Muscle of leg (tissue), 11 donors: ENCODE results near the gene HCST. TPM values are rescaled to one million over a fixed set of nuclear protein-coding genes. Genes with fewer than 3 reads are reported as not detected.

ENCODE experiments used
- DNase-seq: peaks from one replicate; pipeline ENCODE4 v3.0.0; 2013
- H3K27ac ChIP-seq: one replicate; pipeline ENCODE4 v1.5.1; 2013; ENCODE audit warnings: mild to moderate bottlenecking, low read length, control low read depth
- H3K27me3 ChIP-seq: one replicate; pipeline ENCODE4 v1.6.1; 2013; ENCODE audit warnings: low read length; ENCODE audit not compliant: control insufficient read depth, insufficient read depth
- H3K36me3 ChIP-seq: one replicate; pipeline ENCODE4 v1.6.1; 2013; ENCODE audit warnings: low read length; ENCODE audit not compliant: control insufficient read depth, insufficient read depth
- H3K4me1 ChIP-seq: one replicate; pipeline ENCODE4 v1.6.1; 2013; ENCODE audit warnings: low read length; ENCODE audit not compliant: control insufficient read depth, insufficient read depth
- H3K4me3 ChIP-seq: one replicate; pipeline ENCODE4 v1.5.1; 2013; ENCODE audit warnings: low read length, control low read depth
- H3K9me3 ChIP-seq: replicated peaks from 2 replicates; pipeline ENCODE4 v1.6.1; 2013; ENCODE audit warnings: low read depth, low read length; ENCODE audit not compliant: control insufficient read depth
- WGBS: methylation state at CpG from one replicate; pipeline ENCODE4 v1.1.5; 2013; ENCODE audit warnings: missing lambda C conversion rate; ENCODE audit not compliant: insufficient coverage; 5-methylcytosine and 5-hydroxymethylcytosine counted together
- polyA plus RNA-seq, 8 donors: library from polyadenylated mRNA; unstranded; fragments of 120-200 nt; gene quantifications; one replicate each; pipeline versions ENCODE4 v1.2.1 to v1.2.3, GENCODE V29; 2013; ENCODE audit warnings: inconsistent platforms in 1 of 8, low replicate concordance in 1 of 8; ENCODE audit not compliant: insufficient read length in 8 of 8, insufficient read depth in 1 of 8
- total RNA-seq: library from RNA; stranded (reverse); fragments of 120-200 nt; gene quantifications from one replicate; pipeline ENCODE4 v1.2.4, GENCODE V29; 2013

Gene HCST
- total and polyA plus RNA-seq, 9 donors = 3.5 to 7.8 (median 5.5) TPM

DNA sequence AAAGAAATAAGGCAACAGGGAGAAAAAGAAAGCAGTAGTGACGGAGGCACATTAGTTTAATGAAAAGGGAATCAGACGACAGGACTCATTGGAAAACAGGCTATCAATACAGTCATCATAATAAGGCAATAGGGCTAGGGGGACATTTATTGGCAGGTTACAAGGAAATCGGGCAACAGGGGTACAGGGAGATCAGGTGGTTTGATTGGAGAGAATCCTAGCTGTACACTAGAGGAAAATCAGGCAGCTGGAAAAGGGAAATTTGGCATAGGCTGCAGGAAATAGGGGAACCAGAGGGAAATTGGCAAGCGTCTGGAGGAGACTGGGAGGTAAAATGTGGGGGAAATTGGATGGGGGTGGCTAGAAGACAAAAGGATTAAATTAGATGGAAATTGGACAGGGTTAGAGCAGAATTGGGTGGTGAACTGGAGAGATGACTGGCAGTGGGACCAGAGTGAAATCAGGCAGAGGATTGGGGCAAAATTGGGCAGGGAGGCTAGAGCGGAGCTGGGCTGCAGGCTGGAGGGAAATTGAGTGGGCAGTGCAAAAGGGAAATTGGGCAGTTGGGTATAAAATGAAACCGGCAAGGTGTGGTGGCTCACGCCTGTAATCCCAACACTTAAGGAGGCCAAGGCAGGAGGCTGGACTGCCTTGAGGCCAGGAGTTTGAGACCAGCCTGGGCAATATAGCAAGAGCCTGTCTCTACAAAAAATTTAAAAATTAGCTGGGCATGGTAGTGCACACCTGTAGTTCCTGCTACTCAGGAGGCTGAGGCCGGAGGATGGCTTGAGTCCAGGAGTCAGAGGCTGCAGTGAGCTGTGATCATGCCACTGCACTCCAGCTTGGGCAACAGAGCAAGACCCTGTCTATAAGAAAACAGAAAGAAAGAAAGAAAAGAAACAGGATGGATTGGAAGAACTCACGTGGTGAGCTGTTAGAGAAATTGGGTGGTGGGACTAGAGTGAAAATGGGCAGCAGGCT is 41.3 kb downstream of the HCST start:
- Histone ChIP-seq H3K4me1 (no peaks in the 10 kb centered on the region), H3K9me3 (no peaks in the 10 kb centered on the region), H3K27me3 (no peaks in the 10 kb centered on the region), H3K36me3 (peaks cover 18% of the 10 kb centered on the region), H3K27ac (no peak overlapping the region), H3K4me3 (no peak overlapping the region)
- WGBS = 69% methylated on average over 7 of the region's 9 CpGs
- no peak for DNase-seq

DNA sequence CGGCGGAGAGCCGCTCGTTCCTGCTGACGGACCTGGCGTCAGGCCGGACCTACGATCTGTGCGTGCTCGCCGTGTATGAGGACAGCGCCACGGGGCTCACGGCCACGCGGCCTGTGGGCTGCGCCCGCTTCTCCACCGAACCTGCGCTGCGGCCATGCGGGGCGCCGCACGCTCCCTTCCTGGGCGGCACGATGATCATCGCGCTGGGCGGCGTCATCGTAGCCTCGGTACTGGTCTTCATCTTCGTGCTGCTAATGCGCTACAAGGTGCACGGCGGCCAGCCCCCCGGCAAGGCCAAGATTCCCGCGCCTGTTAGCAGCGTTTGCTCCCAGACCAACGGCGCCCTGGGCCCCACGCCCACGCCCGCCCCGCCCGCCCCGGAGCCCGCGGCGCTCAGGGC is 42.2 kb downstream of the HCST start:
- Histone ChIP-seq H3K4me3 (no peak overlapping the region), H3K4me1 (no peaks in the 10 kb centered on the region), H3K36me3 (peaks cover 15% of the 10 kb centered on the region), H3K27me3 (no peaks in the 10 kb centered on the region), H3K9me3 (no peaks in the 10 kb centered on the region), H3K27ac (no peak overlapping the region)
- WGBS = 55% methylated on average over 51 of the region's 52 CpGs
- no peak for DNase-seq

DNA sequence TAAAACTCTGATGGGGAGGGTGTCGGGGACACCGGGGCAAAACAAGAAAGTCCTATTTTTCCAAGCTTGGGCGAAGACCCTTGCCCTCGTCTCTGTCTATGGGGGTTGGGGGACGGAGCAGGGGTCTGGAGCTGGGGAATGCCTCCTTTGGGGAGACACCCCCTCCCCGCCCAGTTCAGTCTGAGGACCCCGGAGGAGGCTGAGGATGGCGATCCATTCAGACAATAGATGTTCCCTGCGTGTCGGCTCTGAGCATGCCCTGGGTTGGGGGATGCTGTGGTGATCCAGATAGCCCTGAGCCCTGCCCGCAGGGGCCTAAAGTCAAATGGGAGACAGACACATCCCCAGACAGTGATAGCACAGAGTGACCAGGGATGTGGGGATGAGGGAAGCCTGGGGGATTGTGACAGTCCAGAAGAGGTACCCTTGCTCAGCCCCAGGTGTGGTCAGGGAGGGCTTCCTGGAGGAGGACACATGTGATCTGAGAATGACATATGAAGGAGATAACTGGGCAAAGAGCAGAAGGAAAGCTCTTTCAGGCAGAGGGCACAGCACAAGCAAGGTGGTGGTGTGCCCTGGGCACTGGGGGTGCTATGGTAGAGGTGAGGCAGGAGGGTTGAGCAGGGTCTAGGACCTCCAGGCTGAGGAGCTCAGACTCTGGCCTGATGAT is 42.9 kb downstream of the HCST start:
- Histone ChIP-seq H3K4me3 (no peak overlapping the region), H3K9me3 (no peaks in the 10 kb centered on the region), H3K27ac (no peak overlapping the region), H3K36me3 (peaks cover 14% of the 10 kb centered on the region), H3K27me3 (no peaks in the 10 kb centered on the region), H3K4me1 (no peaks in the 10 kb centered on the region)
- DNase-seq = no peak
- WGBS = 83% methylated on average over 11 of the region's 11 CpGs

DNA sequence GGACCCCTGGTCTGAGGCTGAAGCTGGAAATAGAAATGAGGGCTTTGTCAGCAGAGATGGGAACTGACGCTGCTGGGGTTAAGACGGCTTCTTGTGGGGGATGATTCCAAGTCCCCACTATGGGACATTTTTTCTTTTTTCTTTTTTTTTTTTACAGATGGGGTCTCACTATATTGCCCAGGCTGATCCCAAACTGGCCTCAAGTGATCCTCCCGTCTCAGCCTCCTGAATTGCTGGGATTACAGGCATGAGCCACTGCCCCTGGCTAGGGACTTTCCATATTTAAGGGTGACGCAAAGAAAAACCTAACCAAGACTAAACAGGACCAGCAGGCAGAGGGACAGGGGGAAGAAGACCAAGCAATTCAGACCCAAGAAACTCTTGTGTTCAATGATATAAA is 43.9 kb downstream of the HCST start:
- no peak for DNase-seq
- Histone ChIP-seq H3K27ac (no peak overlapping the region), H3K9me3 (no peaks in the 10 kb centered on the region), H3K4me3 (no peak overlapping the region), H3K4me1 (no peaks in the 10 kb centered on the region), H3K36me3 (peaks cover 8% of the 10 kb centered on the region), H3K27me3 (no peaks in the 10 kb centered on the region)
- no CpG with 5 or more reads among the region's 4 CpGs for WGBS

DNA sequence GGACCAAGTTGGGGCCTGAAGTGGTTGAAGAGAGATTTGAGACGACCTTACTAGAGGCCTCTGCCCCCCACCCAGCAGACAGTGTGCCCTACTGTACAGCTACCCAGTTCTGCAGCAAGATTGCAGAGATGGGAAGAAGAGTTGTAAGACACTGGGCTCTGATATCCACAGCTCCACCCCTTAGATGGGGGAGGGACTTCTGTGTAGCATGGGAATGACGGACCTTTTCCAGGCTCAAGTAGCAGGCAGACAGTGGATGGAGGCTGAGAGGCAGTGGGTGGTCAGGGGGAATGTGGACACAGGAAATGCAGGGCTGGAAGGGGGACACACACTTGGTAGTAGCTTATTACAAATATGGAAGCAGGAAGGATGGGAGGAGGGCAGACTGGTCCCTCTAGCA is 46.8 kb downstream of the HCST start:
- Histone ChIP-seq H3K36me3 (peaks cover 2% of the 10 kb centered on the region), H3K27me3 (no peaks in the 10 kb centered on the region), H3K9me3 (no peaks in the 10 kb centered on the region), H3K4me1 (no peaks in the 10 kb centered on the region), H3K4me3 (no peak overlapping the region), H3K27ac (no peak overlapping the region)
- no peak for DNase-seq
- 0% methylated on average over 1 of the region's 2 CpGs for WGBS

Other genes starting within 250 kb of the HCST start
- gene UPK1A, start 236.0 kb upstream of the HCST start, total RNA-seq = not detected
- gene UPK1A, start 236.0 kb upstream of the HCST start, polyA plus RNA-seq = 1 to 10 TPM in 1 of 8 donors, under 1 TPM in 2, not detected in 5; 0.17 to 7.7 (median 0.28) TPM
- not detected for gene ZBTB32, start 198.0 kb upstream of the HCST start, total RNA-seq
- under 1 TPM in 6 of 8 donors, not detected in 2; 0.25 to 0.40 (median 0.36) TPM for gene ZBTB32, start 198.0 kb upstream of the HCST start, polyA plus RNA-seq
- gene KMT2B, start 184.5 kb upstream of the HCST start, total RNA-seq = 7.6 TPM
- gene KMT2B, start 184.5 kb upstream of the HCST start, polyA plus RNA-seq = 10 to 100 TPM; 17.3 to 33.7 (median 25.3) TPM
- 2.1 TPM for gene IGFLR1, start 160.1 kb upstream of the HCST start, total RNA-seq
- gene IGFLR1, start 160.1 kb upstream of the HCST start, polyA plus RNA-seq = 1 to 10 TPM; 3.0 to 5.6 (median 3.9) TPM
- 14.6 TPM for gene U2AF1L4, start 157.1 kb upstream of the HCST start, total RNA-seq
- gene U2AF1L4, start 157.1 kb upstream of the HCST start, polyA plus RNA-seq = 10 to 100 TPM; 10.6 to 17.6 (median 14.1) TPM
- 40.2 TPM for gene PSENEN, start 156.9 kb upstream of the HCST start, total RNA-seq
- gene PSENEN, start 156.9 kb upstream of the HCST start, polyA plus RNA-seq = 10 to 100 TPM; 34.1 to 45.1 (median 36.8) TPM
- 10.2 TPM for gene LIN37, start 154.0 kb upstream of the HCST start, total RNA-seq
- gene LIN37, start 154.0 kb upstream of the HCST start, polyA plus RNA-seq = 10 to 100 TPM in 5 of 8 donors, 1 to 10 TPM in 3; 9.2 to 12.8 (median 10.9) TPM
- gene HSPB6, start 145.5 kb upstream of the HCST start, total RNA-seq = 46.7 TPM
- 100 to 1,000 TPM; 236 to 741 (median 528) TPM for gene HSPB6, start 145.5 kb upstream of the HCST start, polyA plus RNA-seq
- 3.9 TPM for gene PROSER3, start 144.4 kb upstream of the HCST start, total RNA-seq
- 10 to 100 TPM in 6 of 8 donors, 1 to 10 TPM in 2; 6.9 to 14.6 (median 11.9) TPM for gene PROSER3, start 144.4 kb upstream of the HCST start, polyA plus RNA-seq
- 3.6 TPM for gene ARHGAP33, start 127.0 kb upstream of the HCST start, total RNA-seq
- 10 to 100 TPM in 7 of 8 donors, 1 to 10 TPM in 1; 8.3 to 28.5 (median 19.4) TPM for gene ARHGAP33, start 127.0 kb upstream of the HCST start, polyA plus RNA-seq
- not detected for gene PRODH2, start 89.7 kb upstream of the HCST start, total RNA-seq
- under 1 TPM in 2 of 8 donors, not detected in 6; 0.18 to 0.27 TPM for gene PRODH2, start 89.7 kb upstream of the HCST start, polyA plus RNA-seq
- gene NPHS1, start 50.0 kb upstream of the HCST start, total RNA-seq = 0.09 TPM
- gene NPHS1, start 50.0 kb upstream of the HCST start, polyA plus RNA-seq = under 1 TPM in 7 of 8 donors, not detected in 1; 0.04 to 0.37 (median 0.21) TPM
- gene KIRREL2, start 45.6 kb upstream of the HCST start, total RNA-seq = 0.31 TPM
- gene KIRREL2, start 45.6 kb upstream of the HCST start, polyA plus RNA-seq = 1 to 10 TPM in 1 of 8 donors, under 1 TPM in 7; 0.28 to 1.0 (median 0.58) TPM
- gene APLP1, start 34.0 kb upstream of the HCST start, total RNA-seq = 4.7 TPM
- gene APLP1, start 34.0 kb upstream of the HCST start, polyA plus RNA-seq = 10 to 100 TPM in 3 of 8 donors, 1 to 10 TPM in 5; 4.6 to 10.7 (median 7.5) TPM
- gene NFKBID, start 2.0 kb upstream of the HCST start, total RNA-seq = 1.8 TPM
- gene NFKBID, start 2.0 kb upstream of the HCST start, polyA plus RNA-seq = 1 to 10 TPM in 6 of 8 donors, under 1 TPM in 2; 0.85 to 3.3 (median 1.6) TPM
- 18.0 TPM for gene TYROBP, start 5.8 kb downstream of the HCST start, total RNA-seq
- 10 to 100 TPM; 16.5 to 22.5 (median 18.9) TPM for gene TYROBP, start 5.8 kb downstream of the HCST start, polyA plus RNA-seq
- 1.8 TPM for gene LRFN3, start 33.8 kb downstream of the HCST start, total RNA-seq
- 10 to 100 TPM in 3 of 8 donors, 1 to 10 TPM in 5; 6.3 to 13.9 (median 9.3) TPM for gene LRFN3, start 33.8 kb downstream of the HCST start, polyA plus RNA-seq
- 18.7 TPM for gene SDHAF1, start 92.7 kb downstream of the HCST start, total RNA-seq
- 10 to 100 TPM; 10.9 to 14.8 (median 12.9) TPM for gene SDHAF1, start 92.7 kb downstream of the HCST start, polyA plus RNA-seq
- 0.18 TPM for gene SYNE4, start 106.3 kb downstream of the HCST start, total RNA-seq
- 1 to 10 TPM in 1 of 8 donors, under 1 TPM in 7; 0.11 to 1.2 (median 0.41) TPM for gene SYNE4, start 106.3 kb downstream of the HCST start, polyA plus RNA-seq
- gene ALKBH6, start 111.7 kb downstream of the HCST start, total RNA-seq = 8.3 TPM
- 10 to 100 TPM in 4 of 8 donors, 1 to 10 TPM in 4; 7.8 to 12.1 (median 9.9) TPM for gene ALKBH6, start 111.7 kb downstream of the HCST start, polyA plus RNA-seq
- 2.9 TPM for gene CLIP3, start 130.3 kb downstream of the HCST start, total RNA-seq
- gene CLIP3, start 130.3 kb downstream of the HCST start, polyA plus RNA-seq = 10 to 100 TPM; 12.2 to 27.6 (median 18.9) TPM
- 4.9 TPM for gene THAP8, start 151.8 kb downstream of the HCST start, total RNA-seq
- gene THAP8, start 151.8 kb downstream of the HCST start, polyA plus RNA-seq = 10 to 100 TPM in 1 of 8 donors, 1 to 10 TPM in 7; 7.9 to 11.3 (median 9.0) TPM
- 2.1 TPM for gene WDR62, start 152.4 kb downstream of the HCST start, total RNA-seq
- gene WDR62, start 152.4 kb downstream of the HCST start, polyA plus RNA-seq = 1 to 10 TPM; 3.2 to 4.6 (median 3.6) TPM
- not detected for gene OVOL3, start 208.6 kb downstream of the HCST start, total RNA-seq
- under 1 TPM in 1 of 8 donors, not detected in 7; 0.18 TPM for gene OVOL3, start 208.6 kb downstream of the HCST start, polyA plus RNA-seq
- gene POLR2I, start 212.3 kb downstream of the HCST start, total RNA-seq = 70.2 TPM
- gene POLR2I, start 212.3 kb downstream of the HCST start, polyA plus RNA-seq = 10 to 100 TPM; 37.1 to 51.5 (median 45.2) TPM
- gene TBCB, start 212.9 kb downstream of the HCST start, total RNA-seq = 129 TPM
- 10 to 100 TPM; 86.5 to 97.3 (median 90.7) TPM for gene TBCB, start 212.9 kb downstream of the HCST start, polyA plus RNA-seq
- gene CAPNS1, start 237.5 kb downstream of the HCST start, total RNA-seq = 342 TPM
- 100 to 1,000 TPM; 492 to 602 (median 554) TPM for gene CAPNS1, start 237.5 kb downstream of the HCST start, polyA plus RNA-seq
- 185 TPM for gene COX7A1, start 249.9 kb downstream of the HCST start, total RNA-seq
- 100 to 1,000 TPM; 215 to 391 (median 264) TPM for gene COX7A1, start 249.9 kb downstream of the HCST start, polyA plus RNA-seq